GM12878 (cell line): Measurements from ENCODE around the gene MITF. TPM values are rescaled to one million over a fixed set of nuclear protein-coding genes. Genes with fewer than 3 reads are reported as not detected.

Experiments used
- ATAC-seq: fragments of 200-7000 bp; cut with Tn5 transposase; 3 replicates; pipeline ENCODE4 v1.9.1; 2020; ENCODE audit warnings: mild to moderate bottlenecking, moderate library complexity
- BruUV-seq: library from RNA; stranded (reverse); fragments of 400-500 nt; replicated peaks from 2 replicates; lab custom pipeline; 2021; lab: Mats Ljungman, UMichigan
- CTCF ChIA-PET: fragments of 300-600 bp; sonication (Branson Sonifier 250); formaldehyde crosslinking; extraction: SDS; loops from one replicate; lab custom pipeline; 2021; ENCODE audit warnings: inconsistent platforms; lab: Yijun Ruan, JAX
- POLR2A ChIA-PET: fragments of 350-600 bp; formaldehyde crosslinking; extraction: SDS; loops from one replicate; lab custom pipeline; 2021; ENCODE audit warnings: inconsistent platforms; lab: Charles Lee
- RAD21 ChIA-PET: fragments of 300-600 bp; sonication (Branson Sonifier 250); formaldehyde crosslinking; loops from one replicate; lab custom pipeline; 2023; ENCODE audit warnings: antibody characterized with exemption; ENCODE audit not compliant: unreplicated experiment; lab: Charles Lee
- SMC1A ChIA-PET: fragments of 300-600 bp; sonication (Branson Sonifier 250); formaldehyde crosslinking; loops from one replicate; lab custom pipeline; 2023; ENCODE audit not compliant: unreplicated experiment, uncharacterized antibody; lab: Charles Lee
- DNase-seq: peaks from one replicate; pipeline ENCODE4 v3.0.0-alpha.2; 2011; ENCODE audit warnings: low read depth, low spot score
- FAIRE-seq: peaks from 3 replicates; lab custom pipeline; 2011; peaks lifted over from hg19 to GRCh38; lab: Jason Lieb, UNC
- H2AFZ ChIP-seq: 2 replicates; pipeline ENCODE4 v1.6.0; 2011; ENCODE audit warnings: low read depth, low read length, control low read depth; ENCODE audit not compliant: control insufficient read depth
- H3K27ac ChIP-seq: 2 replicates; pipeline ENCODE4 v1.5.1; 2011; ENCODE audit warnings: control low read depth; ENCODE audit not compliant: control insufficient read depth, insufficient read depth
- H3K27me3 ChIP-seq, 2 experiments: replicated peaks in 1 of 2; 2 replicates each; pipeline versions ENCODE4 v1.6.0 to v1.6.1; 2011; ENCODE audit warnings: low read length in 1 of 2; ENCODE audit not compliant: control insufficient read depth in 2 of 2, insufficient read depth in 2 of 2
- H3K36me3 ChIP-seq, 2 experiments: 2 replicates each; pipeline ENCODE4 v1.5.1; 2011; ENCODE audit warnings: low read length in 1 of 2; ENCODE audit not compliant: control insufficient read depth in 2 of 2, insufficient read depth in 2 of 2
- H3K4me1 ChIP-seq: 2 replicates; pipeline ENCODE4 v1.6.1; 2011; ENCODE audit warnings: mild to moderate bottlenecking, low read length, moderate library complexity, mixed read lengths; ENCODE audit not compliant: control insufficient read depth, insufficient read depth
- H3K4me2 ChIP-seq: 2 replicates; pipeline ENCODE4 v1.6.0; 2011; ENCODE audit warnings: control low read depth; ENCODE audit not compliant: control insufficient read depth, insufficient read depth
- H3K4me3 ChIP-seq: fragments of 200-600 bp; sonication (generic); 2 replicates; pipeline ENCODE4 v1.5.1; 2016
- H3K79me2 ChIP-seq: 2 replicates; pipeline ENCODE4 v1.6.0; 2011; ENCODE audit warnings: low read length; ENCODE audit not compliant: control insufficient read depth, insufficient read depth
- H3K9ac ChIP-seq: 2 replicates; pipeline ENCODE4 v1.8.0; 2011; ENCODE audit warnings: low read length, control low read depth, mixed read lengths; ENCODE audit not compliant: control insufficient read depth, insufficient read depth
- H3K9me3 ChIP-seq: replicated peaks from 3 replicates; pipeline ENCODE4 v1.5.1; 2011; ENCODE audit warnings: mild to moderate bottlenecking, low read length; ENCODE audit not compliant: control insufficient read depth, insufficient read depth
- H4K20me1 ChIP-seq: 2 replicates; pipeline ENCODE4 v1.6.0; 2011; ENCODE audit not compliant: control insufficient read depth, insufficient read depth
- ATF7 ChIP-seq: fragments of 450-650 bp; IDR thresholded peaks from 2 replicates; pipeline ENCODE4 v1.6.1; 2016; ENCODE audit warnings: low read depth, mild to moderate bottlenecking
- BHLHE40 ChIP-seq, 2 experiments: fragments of 450-650 bp in 1 of 2; IDR thresholded peaks; 2 replicates each; pipeline ENCODE4 v1.6.1; 2011 to 2017; ENCODE audit warnings: low read depth in 2 of 2, borderline replicate concordance in 1 of 2, improper control_type of control experiment in 1 of 2, low read length in 1 of 2, mild to moderate bottlenecking in 1 of 2
- CREM ChIP-seq: IDR thresholded peaks from 2 replicates; pipeline ENCODE4 v1.6.1; 2014; ENCODE audit warnings: antibody characterized with exemption, low read depth
- ETV6 ChIP-seq, 2 experiments: fragments of 450-650 bp in 1 of 2; IDR thresholded peaks in 1 of 2; conservative IDR thresholded peaks in 1 of 2; 2 replicates each; pipeline ENCODE4 v1.6.1; 2014; ENCODE audit warnings: antibody characterized with exemption in 1 of 2, borderline replicate concordance in 1 of 2, low read depth in 1 of 2, mild to moderate bottlenecking in 1 of 2, moderate library complexity in 1 of 2
- FOS ChIP-seq: IDR thresholded peaks from 3 replicates; pipeline ENCODE4 v1.6.1; 2011; ENCODE audit warnings: borderline replicate concordance; ENCODE audit not compliant: insufficient read length; ENCODE audit errors: extremely low read depth
- PML ChIP-seq: IDR thresholded peaks from 2 replicates; pipeline ENCODE4 v1.6.1; 2012; ENCODE audit warnings: low read length, inconsistent platforms
- SIX5 ChIP-seq: IDR thresholded peaks from 2 replicates; pipeline ENCODE4 v1.6.1; 2011; ENCODE audit warnings: mild to moderate bottlenecking, low read depth, low read length, moderate library complexity; ENCODE audit not compliant: severe bottlenecking
- SPI1 ChIP-seq: IDR thresholded peaks from 2 replicates; pipeline ENCODE4 v1.6.1; 2011; ENCODE audit warnings: low read depth, mild to moderate bottlenecking, low read length, moderate library complexity, borderline replicate concordance; ENCODE audit not compliant: insufficient read depth
- STAT3 ChIP-seq: IDR thresholded peaks from 2 replicates; pipeline ENCODE4 v1.6.1; 2011; ENCODE audit warnings: low read depth, low read length, improper control_type of control experiment
- ZBED1 ChIP-seq: IDR thresholded peaks from 2 replicates; pipeline ENCODE4 v1.6.1; 2016; ENCODE audit warnings: borderline replicate concordance
- in situ Hi-C: fragments of 300-500 bp; cut with MboI; formaldehyde crosslinking; loops from 9 replicates; pipeline ENCODE4 v1.14.3; 2018; ENCODE audit warnings: mixed read lengths
- intact Hi-C: fragments of 100-400 bp; cut with micrococcal nuclease; formaldehyde crosslinking; loops from one replicate; pipeline ENCODE4 v1.14.2; 2022; ENCODE audit not compliant: unreplicated experiment
- polyA plus RNA-seq, 11 experiments: library from polyadenylated mRNA; depleted of rRNA in 4 of 11; unstranded in 6 of 11; stranded (reverse) in 5 of 11; fragments of >200 nt; fragmentation: Nextera tagmentation in 4 of 11; fragmentation: Illumina TruSeq in 1 of 11; extraction: Ambion mirVana in 4 of 11; extraction: Trizol in 1 of 11; gene quantifications; 1 replicate in 1 of 11; 2 replicates in 10 of 11; pipeline versions ENCODE4 v1.2.1 to v1.2.3, GENCODE V29; 2011 to 2016; ENCODE audit warnings: inconsistent platforms in 2 of 11, missing spikeins in 2 of 11, low read depth in 1 of 11
- total RNA-seq, 4 experiments: library from RNA; depleted of rRNA in 3 of 4; stranded (reverse); fragments of >200 nt in 3 of 4; fragmentation: Illumina TruSeq in 1 of 4; extraction: Trizol in 1 of 4; gene quantifications; 2 replicates each; pipeline versions ENCODE4 v1.2.1 to v1.2.3, GENCODE V29; 2013 to 2021
- TF ChIP-seq, protein P1 (sequence below): fragments of 450-650 bp; IDR thresholded peaks from 2 replicates; pipeline ENCODE4 v1.6.1; 2016; ENCODE audit warnings: mild to moderate bottlenecking
- TF ChIP-seq, protein P2 (sequence below): IDR thresholded peaks from 2 replicates; pipeline ENCODE4 v1.6.1; 2012; ENCODE audit warnings: mild to moderate bottlenecking, low read depth, low read length
- TF ChIP-seq, protein P3 (sequence below): IDR thresholded peaks from 2 replicates; pipeline ENCODE4 v1.6.1; 2012; ENCODE audit warnings: low read depth, low read length, improper control_type of control experiment
- TF ChIP-seq, protein P4 (sequence below): fragments of 450-650 bp; IDR thresholded peaks from 2 replicates; pipeline ENCODE4 v1.6.1; 2018; ENCODE audit warnings: borderline replicate concordance, mild to moderate bottlenecking; ENCODE audit not compliant: partially characterized antibody

MITF gene
- total and polyA plus RNA-seq, 10 of the 15 experiments (the other 5 are each of a cell fraction or from before 2014, with no cell fraction given), result under 0.01 to 0.90 (median 0.06) TPM; not detected in 3

DNA sequence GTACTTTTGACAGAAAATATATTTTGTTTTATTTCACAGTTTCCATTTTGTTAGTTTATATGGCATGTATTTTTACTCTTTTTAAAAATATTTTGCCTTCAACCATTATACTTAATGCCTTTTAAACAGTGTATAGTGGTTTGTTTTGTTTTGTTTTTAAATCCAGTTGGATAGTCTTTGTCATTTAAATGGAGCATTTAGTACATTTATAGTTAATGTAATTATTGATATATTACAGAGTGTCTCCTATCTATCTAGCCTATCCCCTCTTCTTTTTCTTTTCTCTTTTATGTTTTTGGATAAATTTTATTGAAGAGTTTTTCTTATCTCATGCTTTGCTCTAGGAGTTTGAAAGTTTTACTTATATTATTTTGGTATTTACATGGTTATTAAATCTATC is 263.9 kb downstream of the MITF start:
- no TSS peak for BruUV-seq
- POLR2A ChIA-PET, result no interaction called here
- TF ChIP-seq, protein P1, sequence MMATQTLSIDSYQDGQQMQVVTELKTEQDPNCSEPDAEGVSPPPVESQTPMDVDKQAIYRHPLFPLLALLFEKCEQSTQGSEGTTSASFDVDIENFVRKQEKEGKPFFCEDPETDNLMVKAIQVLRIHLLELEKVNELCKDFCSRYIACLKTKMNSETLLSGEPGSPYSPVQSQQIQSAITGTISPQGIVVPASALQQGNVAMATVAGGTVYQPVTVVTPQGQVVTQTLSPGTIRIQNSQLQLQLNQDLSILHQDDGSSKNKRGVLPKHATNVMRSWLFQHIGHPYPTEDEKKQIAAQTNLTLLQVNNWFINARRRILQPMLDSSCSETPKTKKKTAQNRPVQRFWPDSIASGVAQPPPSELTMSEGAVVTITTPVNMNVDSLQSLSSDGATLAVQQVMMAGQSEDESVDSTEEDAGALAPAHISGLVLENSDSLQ, result no peak
- TF ChIP-seq PML (no peak), STAT3 (no peak), CREM (no peak), FOS (no peak), SIX5 (no peak), ETV6 (conservative IDR thresholded peaks at IDR 0.05 in 1 of 2, IDR thresholded peaks at IDR 0.05 in 1 of 2; ENCODE audit: borderline replicate concordance in 1 of 2, low read depth in 1 of 2) (no peak), BHLHE40 (IDR thresholded peaks at IDR 0.05; ENCODE audit: borderline replicate concordance in 1 of 2, low read depth in 2 of 2, low read length in 1 of 2) (no peak), SPI1 (no peak), ZBED1 (no peak), ATF7 (no peak)
- TF ChIP-seq, protein P2, sequence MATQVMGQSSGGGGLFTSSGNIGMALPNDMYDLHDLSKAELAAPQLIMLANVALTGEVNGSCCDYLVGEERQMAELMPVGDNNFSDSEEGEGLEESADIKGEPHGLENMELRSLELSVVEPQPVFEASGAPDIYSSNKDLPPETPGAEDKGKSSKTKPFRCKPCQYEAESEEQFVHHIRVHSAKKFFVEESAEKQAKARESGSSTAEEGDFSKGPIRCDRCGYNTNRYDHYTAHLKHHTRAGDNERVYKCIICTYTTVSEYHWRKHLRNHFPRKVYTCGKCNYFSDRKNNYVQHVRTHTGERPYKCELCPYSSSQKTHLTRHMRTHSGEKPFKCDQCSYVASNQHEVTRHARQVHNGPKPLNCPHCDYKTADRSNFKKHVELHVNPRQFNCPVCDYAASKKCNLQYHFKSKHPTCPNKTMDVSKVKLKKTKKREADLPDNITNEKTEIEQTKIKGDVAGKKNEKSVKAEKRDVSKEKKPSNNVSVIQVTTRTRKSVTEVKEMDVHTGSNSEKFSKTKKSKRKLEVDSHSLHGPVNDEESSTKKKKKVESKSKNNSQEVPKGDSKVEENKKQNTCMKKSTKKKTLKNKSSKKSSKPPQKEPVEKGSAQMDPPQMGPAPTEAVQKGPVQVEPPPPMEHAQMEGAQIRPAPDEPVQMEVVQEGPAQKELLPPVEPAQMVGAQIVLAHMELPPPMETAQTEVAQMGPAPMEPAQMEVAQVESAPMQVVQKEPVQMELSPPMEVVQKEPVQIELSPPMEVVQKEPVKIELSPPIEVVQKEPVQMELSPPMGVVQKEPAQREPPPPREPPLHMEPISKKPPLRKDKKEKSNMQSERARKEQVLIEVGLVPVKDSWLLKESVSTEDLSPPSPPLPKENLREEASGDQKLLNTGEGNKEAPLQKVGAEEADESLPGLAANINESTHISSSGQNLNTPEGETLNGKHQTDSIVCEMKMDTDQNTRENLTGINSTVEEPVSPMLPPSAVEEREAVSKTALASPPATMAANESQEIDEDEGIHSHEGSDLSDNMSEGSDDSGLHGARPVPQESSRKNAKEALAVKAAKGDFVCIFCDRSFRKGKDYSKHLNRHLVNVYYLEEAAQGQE, result no peak
- TF ChIP-seq, protein P3, sequence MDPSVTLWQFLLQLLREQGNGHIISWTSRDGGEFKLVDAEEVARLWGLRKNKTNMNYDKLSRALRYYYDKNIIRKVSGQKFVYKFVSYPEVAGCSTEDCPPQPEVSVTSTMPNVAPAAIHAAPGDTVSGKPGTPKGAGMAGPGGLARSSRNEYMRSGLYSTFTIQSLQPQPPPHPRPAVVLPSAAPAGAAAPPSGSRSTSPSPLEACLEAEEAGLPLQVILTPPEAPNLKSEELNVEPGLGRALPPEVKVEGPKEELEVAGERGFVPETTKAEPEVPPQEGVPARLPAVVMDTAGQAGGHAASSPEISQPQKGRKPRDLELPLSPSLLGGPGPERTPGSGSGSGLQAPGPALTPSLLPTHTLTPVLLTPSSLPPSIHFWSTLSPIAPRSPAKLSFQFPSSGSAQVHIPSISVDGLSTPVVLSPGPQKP, result no peak
- TF ChIP-seq, protein P4, sequence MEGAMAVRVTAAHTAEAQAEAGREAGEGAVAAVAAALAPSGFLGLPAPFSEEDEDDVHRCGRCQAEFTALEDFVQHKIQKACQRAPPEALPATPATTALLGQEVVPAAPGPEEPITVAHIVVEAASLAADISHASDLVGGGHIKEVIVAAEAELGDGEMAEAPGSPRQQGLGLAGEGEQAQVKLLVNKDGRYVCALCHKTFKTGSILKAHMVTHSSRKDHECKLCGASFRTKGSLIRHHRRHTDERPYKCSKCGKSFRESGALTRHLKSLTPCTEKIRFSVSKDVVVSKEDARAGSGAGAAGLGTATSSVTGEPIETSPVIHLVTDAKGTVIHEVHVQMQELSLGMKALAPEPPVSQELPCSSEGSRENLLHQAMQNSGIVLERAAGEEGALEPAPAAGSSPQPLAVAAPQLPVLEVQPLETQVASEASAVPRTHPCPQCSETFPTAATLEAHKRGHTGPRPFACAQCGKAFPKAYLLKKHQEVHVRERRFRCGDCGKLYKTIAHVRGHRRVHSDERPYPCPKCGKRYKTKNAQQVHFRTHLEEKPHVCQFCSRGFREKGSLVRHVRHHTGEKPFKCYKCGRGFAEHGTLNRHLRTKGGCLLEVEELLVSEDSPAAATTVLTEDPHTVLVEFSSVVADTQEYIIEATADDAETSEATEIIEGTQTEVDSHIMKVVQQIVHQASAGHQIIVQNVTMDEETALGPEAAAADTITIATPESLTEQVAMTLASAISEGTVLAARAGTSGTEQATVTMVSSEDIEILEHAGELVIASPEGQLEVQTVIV, result no peak

More for the DNA sequence above, 263.9 kb downstream of the MITF start:
- H3K36me3 ChIP-seq, result no peaks in the 10 kb centered on the region
- no peak overlapping the region for H3K9ac ChIP-seq
- no peak overlapping the region for H2AFZ ChIP-seq
- ATAC-seq, result no peak
- DNase-seq, result no peak
- H3K27me3 ChIP-seq, result no peaks in the 10 kb centered on the region; a peak in 1 of 4 replicates
- H4K20me1 ChIP-seq, result no peaks in the 10 kb centered on the region
- H3K79me2 ChIP-seq, result no peaks in the 10 kb centered on the region
- H3K4me1 ChIP-seq, result no peaks in the 10 kb centered on the region
- H3K4me3 ChIP-seq, result no peak overlapping the region
- ChIA-PET CTCF (no interaction called here), RAD21 (no interaction called here), SMC1A (no interaction called here)
- H3K4me2 ChIP-seq, result no peak overlapping the region
- intact Hi-C loops (no loop called here), in situ Hi-C loops (no loop called here)
- H3K9me3 ChIP-seq, result no peaks in the 10 kb centered on the region
- H3K27ac ChIP-seq, result no peak overlapping the region
- no peak for FAIRE-seq
